SK-N-SH (cell line): ENCODE results near the gene KHSRP. TPM values are rescaled to one million over a fixed set of nuclear protein-coding genes. Genes with fewer than 3 reads are reported as not detected.
A peak's percentile ranks its signal among the peaks of the same experiment; 100 is the strongest.

Experiments used
- CTCF ChIA-PET: fragments of 300-600, 350-600 bp; formaldehyde crosslinking; extraction: SDS; loops from one replicate; lab custom pipeline; 2021; lab: Yijun Ruan, JAX
- POLR2A ChIA-PET: fragments of 350-600 bp; sonication (Branson Sonifier 250); formaldehyde crosslinking; extraction: SDS; loops from one replicate; lab custom pipeline; 2020; ENCODE audit warnings: antibody characterized with exemption, inconsistent platforms; lab: Yijun Ruan, JAX
- DNase-seq: peaks from one replicate; pipeline ENCODE4 v3.0.0; 2012
- H2AFZ ChIP-seq: fragments of 200-600 bp; sonication (generic); 2 replicates; pipeline ENCODE4 v1.8.1; 2016; ENCODE audit warnings: antibody characterized with exemption, mild to moderate bottlenecking, low read depth
- H3F3A ChIP-seq: fragments of 200-600 bp; sonication (generic); replicated peaks from 2 replicates; pipeline ENCODE3; 2016; ENCODE audit warnings: antibody characterized with exemption, mild to moderate bottlenecking; ENCODE audit not compliant: insufficient read depth
- H3K27ac ChIP-seq, 2 experiments: fragments of 200-500 bp in 1 of 2; fragments of 200-600 bp in 1 of 2; sonication (Bioruptor generic) in 1 of 2; sonication (generic), shearing (Covaris generic) in 1 of 2; 2 replicates each; pipeline versions ENCODE4 v1.5.1 to v1.6.1; 2014 to 2016; ENCODE audit warnings: low read depth in 2 of 2, inconsistent platforms in 1 of 2, low read length in 1 of 2, mild to moderate bottlenecking in 1 of 2, mixed read lengths in 1 of 2
- H3K27me3 ChIP-seq: fragments of 200-600 bp; sonication (generic), shearing (Covaris generic); 2 replicates; pipeline ENCODE4 v1.6.1; 2016; ENCODE audit warnings: mixed run types; ENCODE audit not compliant: insufficient read depth
- H3K36me3 ChIP-seq, 2 experiments: fragments of 200-500 bp in 1 of 2; fragments of 200-600 bp in 1 of 2; sonication (Bioruptor generic) in 1 of 2; sonication (generic) in 1 of 2; replicated peaks in 1 of 2; 2 replicates each; pipeline versions ENCODE3 to v1.5.1; 2014 to 2016; ENCODE audit warnings: low read length in 1 of 2, mild to moderate bottlenecking in 1 of 2; ENCODE audit not compliant: insufficient read depth in 2 of 2, control insufficient read depth in 1 of 2
- H3K4me1 ChIP-seq, 2 experiments: fragments of 200-500 bp in 1 of 2; fragments of 200-600 bp in 1 of 2; sonication (Bioruptor generic) in 1 of 2; sonication (generic), shearing (Covaris generic) in 1 of 2; 2 replicates each; pipeline versions ENCODE4 v1.5.1 to v1.6.1; 2014 to 2016; ENCODE audit warnings: low read depth in 1 of 2, low read length in 1 of 2, mixed run types in 1 of 2; ENCODE audit not compliant: insufficient read depth in 2 of 2, control insufficient read depth in 1 of 2
- H3K4me2 ChIP-seq: fragments of 200-600 bp; sonication (generic), shearing (Covaris generic); 2 replicates; pipeline ENCODE4 v1.6.1; 2017; ENCODE audit warnings: mixed run types
- H3K4me3 ChIP-seq, 2 experiments: fragments of 200-500 bp in 1 of 2; fragments of 200-600 bp in 1 of 2; sonication (Bioruptor generic) in 1 of 2; sonication (generic), shearing (Covaris generic) in 1 of 2; 2 replicates each; pipeline versions ENCODE4 v1.5.1 to v1.8.1; 2014 to 2016; ENCODE audit warnings: low read depth in 2 of 2, inconsistent platforms in 1 of 2, low read length in 1 of 2, mild to moderate bottlenecking in 1 of 2, mixed read lengths in 1 of 2, moderate library complexity in 1 of 2
- H3K79me2 ChIP-seq: fragments of 200-600 bp; sonication (generic); 2 replicates; pipeline ENCODE4 v1.8.1; 2017; ENCODE audit warnings: mild to moderate bottlenecking; ENCODE audit not compliant: insufficient read depth
- H3K9ac ChIP-seq: fragments of 200-600 bp; sonication (generic); 2 replicates; pipeline ENCODE4 v1.6.1; 2017; ENCODE audit warnings: mixed run types
- H3K9me2 ChIP-seq: fragments of 200-600 bp; sonication (generic); 2 replicates; pipeline ENCODE4 v1.6.1; 2017; ENCODE audit warnings: mixed run types
- H3K9me3 ChIP-seq: fragments of 200-600 bp; sonication (generic); 2 replicates; pipeline ENCODE4 v1.6.1; 2017; ENCODE audit warnings: mixed run types, mild to moderate bottlenecking, moderate library complexity
- H4K20me1 ChIP-seq: fragments of 200-600 bp; sonication (generic); 2 replicates; pipeline ENCODE4 v1.6.1; 2017; ENCODE audit warnings: mild to moderate bottlenecking, mixed run types; ENCODE audit not compliant: insufficient read depth
- ELF1 ChIP-seq: IDR thresholded peaks from 2 replicates; pipeline ENCODE4 v1.4.0; 2012
- EP300 ChIP-seq, 2 experiments: IDR thresholded peaks; 2 replicates each; pipeline versions ENCODE4 v1.4.0 to v1.6.1; 2012; ENCODE audit warnings: borderline replicate concordance in 1 of 2, low read depth in 1 of 2, low read length in 1 of 2
- EZH2phosphoT487 ChIP-seq: fragments of 200-600 bp; sonication (generic); IDR thresholded peaks from 2 replicates; pipeline ENCODE4 v1.6.1; 2017; ENCODE audit warnings: low read depth, mixed run types, mild to moderate bottlenecking, antibody characterized with exemption, moderate library complexity, borderline replicate concordance
- GABPA ChIP-seq: IDR thresholded peaks from 2 replicates; pipeline ENCODE4 v1.4.0; 2012; ENCODE audit warnings: low read depth, mild to moderate bottlenecking
- NFIC ChIP-seq: IDR thresholded peaks from 2 replicates; pipeline ENCODE4 v1.4.0; 2012; ENCODE audit warnings: borderline replicate concordance
- RCOR1 ChIP-seq: fragments of 150-350 bp; IDR thresholded peaks from 2 replicates; pipeline ENCODE4 v1.6.1; 2017; ENCODE audit warnings: antibody characterized with exemption, low read length
- SIN3A ChIP-seq: IDR thresholded peaks from 2 replicates; pipeline ENCODE4 v1.6.1; 2012; ENCODE audit warnings: low read depth, mild to moderate bottlenecking, low read length, moderate library complexity, borderline replicate concordance
- SMC3 ChIP-seq: IDR thresholded peaks from 2 replicates; pipeline ENCODE4 v1.6.1; 2012; ENCODE audit warnings: low read depth, low read length, improper control_type of control experiment
- TCF12 ChIP-seq: IDR thresholded peaks from 2 replicates; pipeline ENCODE4 v1.4.0; 2012
- TEAD4 ChIP-seq: IDR thresholded peaks from 2 replicates; pipeline ENCODE4 v1.4.0; 2012; ENCODE audit warnings: mild to moderate bottlenecking, borderline replicate concordance; ENCODE audit not compliant: insufficient read depth
- WGBS: methylation state at CpG from one replicate; pipeline ENCODE4 v1.1.6; 2017; ENCODE audit warnings: low lambda C conversion rate; 5-methylcytosine and 5-hydroxymethylcytosine counted together
- polyA plus RNA-seq, 3 experiments: library from polyadenylated mRNA; depleted of rRNA; stranded (reverse); fragments of >200 nt; gene quantifications; 2 replicates each; pipeline ENCODE4 v1.2.3, GENCODE V29; 2012
- TF ChIP-seq, protein P1 (sequence below): IDR thresholded peaks from 2 replicates; pipeline ENCODE4 v1.4.0; 2012; ENCODE audit warnings: low read depth
- TF ChIP-seq, protein P2 (sequence below): fragments of 150-350 bp; IDR thresholded peaks from 2 replicates; pipeline ENCODE4 v1.6.1; 2016; ENCODE audit warnings: mild to moderate bottlenecking, low read depth, low read length
- TF ChIP-seq, protein P3 (sequence below): IDR thresholded peaks from 2 replicates; pipeline ENCODE4 v1.4.0; 2012; ENCODE audit warnings: low read depth, borderline replicate concordance

KHSRP gene
- polyA plus RNA-seq, 1 of the 3 experiments (the other 2 are of a cell fraction), result 96.8 TPM

DNA sequence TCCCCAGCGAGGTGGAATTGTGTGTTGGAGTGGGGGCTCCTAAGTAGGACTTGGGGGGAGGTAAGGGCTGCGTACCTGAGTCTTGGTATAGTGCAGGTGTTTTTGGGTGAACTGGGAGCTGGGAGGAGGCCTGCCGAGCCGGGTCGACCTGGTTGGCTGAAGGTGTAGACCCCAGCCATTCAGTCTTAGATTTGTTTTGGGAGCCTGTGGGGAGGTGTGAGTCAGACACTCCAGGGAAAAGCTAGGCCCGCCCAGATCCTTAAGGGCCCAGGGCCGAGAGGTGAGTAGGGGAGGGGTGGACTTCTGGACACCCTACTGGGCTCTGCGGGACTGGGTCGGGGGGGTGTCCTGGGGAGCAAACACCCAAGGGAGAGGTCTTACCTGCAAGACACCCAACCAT lies 40.4 kb upstream of the KHSRP start:
- Histone ChIP-seq H3K27me3 (peaks cover 46% of the 10 kb centered on the region), H3K79me2 (no peaks in the 10 kb centered on the region), H3K9me2 (no peaks in the 10 kb centered on the region), H3K27ac (no peak overlapping the region), H4K20me1 (no peaks in the 10 kb centered on the region), H3K4me2 (no peak overlapping the region)
- POLR2A ChIA-PET, result no interaction called here
- TF ChIP-seq EZH2phosphoT487 (no peak), TEAD4 (no peak), EP300 (IDR thresholded peaks at IDR 0.05; ENCODE audit: borderline replicate concordance in 1 of 2, low read depth in 1 of 2, low read length in 1 of 2) (no peak), SMC3 (no peak), ELF1 (no peak), TCF12 (no peak), GABPA (no peak), NFIC (no peak), SIN3A (no peak)
- TF ChIP-seq, protein P1, sequence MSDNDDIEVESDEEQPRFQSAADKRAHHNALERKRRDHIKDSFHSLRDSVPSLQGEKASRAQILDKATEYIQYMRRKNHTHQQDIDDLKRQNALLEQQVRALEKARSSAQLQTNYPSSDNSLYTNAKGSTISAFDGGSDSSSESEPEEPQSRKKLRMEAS, result no peak
- TF ChIP-seq, protein P2, sequence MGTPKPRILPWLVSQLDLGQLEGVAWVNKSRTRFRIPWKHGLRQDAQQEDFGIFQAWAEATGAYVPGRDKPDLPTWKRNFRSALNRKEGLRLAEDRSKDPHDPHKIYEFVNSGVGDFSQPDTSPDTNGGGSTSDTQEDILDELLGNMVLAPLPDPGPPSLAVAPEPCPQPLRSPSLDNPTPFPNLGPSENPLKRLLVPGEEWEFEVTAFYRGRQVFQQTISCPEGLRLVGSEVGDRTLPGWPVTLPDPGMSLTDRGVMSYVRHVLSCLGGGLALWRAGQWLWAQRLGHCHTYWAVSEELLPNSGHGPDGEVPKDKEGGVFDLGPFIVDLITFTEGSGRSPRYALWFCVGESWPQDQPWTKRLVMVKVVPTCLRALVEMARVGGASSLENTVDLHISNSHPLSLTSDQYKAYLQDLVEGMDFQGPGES, result no peak
- TF ChIP-seq, protein P3, sequence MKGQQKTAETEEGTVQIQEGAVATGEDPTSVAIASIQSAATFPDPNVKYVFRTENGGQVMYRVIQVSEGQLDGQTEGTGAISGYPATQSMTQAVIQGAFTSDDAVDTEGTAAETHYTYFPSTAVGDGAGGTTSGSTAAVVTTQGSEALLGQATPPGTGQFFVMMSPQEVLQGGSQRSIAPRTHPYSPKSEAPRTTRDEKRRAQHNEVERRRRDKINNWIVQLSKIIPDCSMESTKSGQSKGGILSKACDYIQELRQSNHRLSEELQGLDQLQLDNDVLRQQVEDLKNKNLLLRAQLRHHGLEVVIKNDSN, result no peak
- TF ChIP-seq, all 33 proteins: peak for 0
- Histone ChIP-seq H3K4me3 (no peak overlapping the region), H3K9me3 (no peaks in the 10 kb centered on the region), H3F3A (no peaks in the 10 kb centered on the region), H3K4me1 (peaks cover 0 to 2% of the 10 kb centered on the region in 2 experiments; a peak in 1 of 4 replicates), H3K9ac (no peak overlapping the region), H2AFZ (no peak overlapping the region), H3K36me3 (no peaks in the 10 kb centered on the region)
- CTCF ChIA-PET, result interaction anchor here (1.1 to 1.2 kb wide), 2 partner anchors 52 to 239 kb away, joined by 3 to 4 read pairs; no protein-coding TSS in a partner anchor
- DNase-seq, result no peak
- WGBS, result 28% methylated on average over 9 of the region's 9 CpGs

DNA sequence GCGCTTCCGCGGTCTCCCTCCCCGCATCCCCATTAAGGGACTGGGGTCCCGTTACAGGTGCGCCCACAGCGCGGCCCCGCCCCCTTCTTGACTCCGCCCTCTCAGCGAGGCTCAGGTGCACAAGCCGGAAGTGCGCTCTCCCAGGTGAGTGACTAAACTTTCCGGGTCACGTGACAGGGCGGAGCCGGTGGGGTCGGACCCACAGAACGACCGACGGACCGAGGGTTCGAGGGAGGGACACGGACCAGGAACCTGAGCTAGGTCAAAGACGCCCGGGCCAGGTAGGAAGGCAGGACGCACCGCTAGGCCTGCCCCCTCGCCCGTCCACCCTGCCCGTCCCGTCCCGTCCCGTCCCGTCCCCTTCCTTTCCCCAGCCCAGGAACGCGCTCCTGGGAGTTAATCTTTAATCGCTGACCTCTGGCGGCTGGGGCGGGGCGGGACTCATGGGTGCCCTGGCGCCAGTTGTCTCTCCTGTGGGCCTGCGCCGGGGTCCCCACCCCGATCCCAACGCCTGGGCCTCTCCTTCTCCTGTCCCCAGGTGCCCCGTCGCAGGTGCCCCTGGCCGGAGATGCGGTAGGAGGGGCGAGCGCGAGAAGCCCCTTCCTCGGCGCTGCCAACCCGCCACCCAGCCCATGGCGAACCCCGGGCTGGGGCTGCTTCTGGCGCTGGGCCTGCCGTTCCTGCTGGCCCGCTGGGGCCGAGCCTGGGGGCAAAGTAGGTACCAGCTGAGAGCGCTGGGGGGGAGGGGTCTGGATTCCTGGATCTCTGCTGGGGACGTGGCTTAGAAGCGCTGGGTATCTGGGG lies 39.7 kb upstream of the KHSRP start, which contains the start of gene CRB3:
CRB3 (plus strand) TSS at position 202 of the 804 bp plus-strand sequence; CDS start at position 633, 431 bp downstream.
- CTCF ChIA-PET, result interaction anchor here (1.1 to 1.2 kb wide), 2 partner anchors 52 to 239 kb away, joined by 3 to 4 read pairs; no protein-coding TSS in a partner anchor

More for the DNA sequence above, 39.7 kb upstream of the KHSRP start, which contains the start of gene CRB3:
- Histone ChIP-seq H3K27me3 (peaks cover 46% of the 10 kb centered on the region), H3K9me3 (no peaks in the 10 kb centered on the region), H3K4me1 (peaks cover 0 to 2% of the 10 kb centered on the region in 2 experiments; a peak in 1 of 4 replicates), H3F3A (no peaks in the 10 kb centered on the region), H4K20me1 (no peaks in the 10 kb centered on the region), H3K9me2 (no peaks in the 10 kb centered on the region), H3K36me3 (no peaks in the 10 kb centered on the region), H3K4me3 (no peak within 1 kb of the TSS; a peak in 1 of 4 replicates), H3K9ac (no peak within 1 kb of the TSS), H3K4me2 (no peak within 1 kb of the TSS), H3K79me2 (no peaks in the 10 kb centered on the region), H3K27ac (no peak within 1 kb of the TSS), H2AFZ (no peak within 1 kb of the TSS)
- TF ChIP-seq ELF1 (no peak), RCOR1 (no peak)
- TF ChIP-seq, protein P3, result peak; percentile 43; the same call in 1 of the 2 replicates
- POLR2A ChIA-PET, result no interaction called here
- WGBS, result 2% methylated on average over 16 of the region's 65 CpGs
- DNase-seq, result no peak
